Measurements from ENCODE around the gene DNAJA4. TPM values are rescaled to one million over a fixed set of nuclear protein-coding genes. Genes with fewer than 3 reads are reported as not detected.
A peak's percentile ranks its signal among the peaks of the same experiment; 100 is the strongest.

The DNAJA4 gene
- 6.7 TPM for total RNA-seq

- peak; percentile 47 to 70 (median 70) for DNase-seq (ENCODE audit: low read depth in 2 of 3, low spot score in 2 of 3)
Measured at GRCh38 chr15:78264304-78265136, at the start of gene DNAJA4. DNAJA4 (plus strand) TSS chr15:78264562; CDS start chr15:78264764, 202 bp downstream.

DNA sequence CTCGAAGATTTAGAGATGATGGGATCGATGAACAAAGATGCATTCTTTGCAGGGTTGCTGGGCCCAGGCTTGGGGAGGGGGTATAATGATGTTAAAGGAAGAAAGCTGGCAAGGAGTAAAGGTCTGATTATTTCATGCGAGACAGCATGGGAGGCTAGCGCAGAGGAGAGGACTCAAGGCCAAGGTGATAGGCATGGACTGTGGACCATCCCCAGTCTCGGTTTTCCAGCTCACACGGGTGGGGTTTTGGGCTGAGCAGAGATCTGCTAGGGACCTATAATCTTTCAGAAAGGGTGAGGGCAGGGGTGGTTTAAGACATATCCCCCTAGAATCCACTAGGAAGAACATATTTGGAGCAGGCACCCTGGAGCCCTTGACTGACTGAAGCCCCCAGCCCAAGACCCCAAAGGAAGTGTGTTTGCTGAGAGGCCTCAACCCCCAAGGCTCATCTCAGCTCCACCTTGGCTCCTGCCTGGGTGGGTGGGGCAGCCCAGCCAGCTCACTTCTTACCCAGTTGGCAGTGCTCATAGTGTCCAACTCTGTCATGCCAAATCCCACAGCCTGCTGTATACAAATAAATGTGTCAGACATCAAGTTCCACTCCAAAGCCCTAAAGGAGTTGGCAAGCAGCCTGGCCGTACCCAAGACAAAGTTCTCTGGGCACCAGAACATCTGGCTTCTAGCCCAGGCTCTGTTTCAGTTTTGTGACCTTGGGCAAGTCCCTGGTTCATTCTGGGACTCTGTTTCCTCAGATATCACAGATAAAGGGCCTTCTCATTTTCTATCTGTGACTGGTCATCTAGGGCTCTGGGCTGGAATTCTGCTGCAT is 47.9 kb upstream of the DNAJA4 start:
- DNase-seq (ENCODE audit: low read depth in 2 of 3, low spot score in 2 of 3): no peak

DNA sequence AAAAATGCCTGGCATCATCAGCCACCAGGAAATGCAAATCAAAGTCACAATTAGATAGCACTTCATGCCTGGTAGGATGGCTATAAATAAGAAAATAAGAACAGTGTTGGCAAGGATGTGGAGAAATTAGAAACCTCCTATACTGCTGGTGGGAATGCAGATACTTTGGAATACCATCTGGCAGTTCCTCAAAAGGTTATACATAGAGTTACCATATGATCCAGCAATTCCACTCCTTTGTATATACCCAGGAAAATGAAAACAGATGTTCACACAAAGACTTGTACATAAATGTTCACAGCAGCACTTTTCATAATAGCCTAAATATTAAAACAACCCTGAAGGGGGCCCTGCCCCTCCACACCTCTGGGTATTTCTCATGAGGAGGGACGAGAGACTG is 43.6 kb upstream of the DNAJA4 start:
- no peak for DNase-seq (ENCODE audit: low read depth in 2 of 3, low spot score in 2 of 3)

- no peak for DNase-seq (ENCODE audit: low read depth in 2 of 3, low spot score in 2 of 3)
Measured at GRCh38 chr15:78222745-78223395, 41.5 kb upstream of the DNAJA4 start.

GRCh38 chr15:78223396-78224022 is 40.9 kb upstream of the DNAJA4 start:
- DNase-seq (ENCODE audit: low read depth in 2 of 3, low spot score in 2 of 3): no peak

- no peak for DNase-seq (ENCODE audit: low read depth in 2 of 3, low spot score in 2 of 3)
Measured at GRCh38 chr15:78224023-78224411, 40.3 kb upstream of the DNAJA4 start.

DNA sequence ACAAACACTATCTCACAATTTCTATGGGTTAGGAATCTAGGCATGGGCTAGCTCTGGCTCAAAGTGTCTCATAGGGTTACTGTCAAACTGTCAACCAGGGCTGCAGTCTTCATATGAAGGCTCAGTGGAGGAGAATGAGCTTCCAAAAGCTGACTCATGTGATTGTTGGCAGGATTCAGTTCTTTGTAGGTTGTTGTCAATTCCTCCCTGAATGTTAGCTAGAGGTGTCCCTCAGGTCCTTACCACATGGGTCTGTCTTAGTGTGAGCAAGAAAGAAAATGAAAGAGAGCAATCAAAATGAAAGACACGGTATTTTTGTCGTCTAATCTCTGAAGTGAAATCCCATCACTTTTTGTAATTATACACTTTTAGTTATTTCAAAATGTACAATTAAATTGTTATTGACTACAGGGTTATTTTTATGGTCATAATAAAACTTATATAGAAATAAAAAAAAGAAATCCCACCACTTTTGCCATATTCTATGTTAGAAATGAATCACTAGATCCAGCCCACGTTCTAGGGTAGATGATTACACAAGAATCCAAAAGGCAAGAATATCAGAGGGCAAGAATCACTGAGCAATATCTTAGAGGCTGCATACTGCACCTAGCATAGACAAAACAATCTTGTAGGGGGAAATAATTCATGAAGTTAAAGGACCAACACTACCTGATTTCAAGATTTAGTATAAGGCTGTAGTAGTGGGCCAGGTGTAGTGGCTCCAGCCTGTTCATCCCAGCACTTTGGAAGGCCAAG is 38.4 kb upstream of the DNAJA4 start:
- DNase-seq (ENCODE audit: low read depth in 2 of 3, low spot score in 2 of 3): no peak

DNA sequence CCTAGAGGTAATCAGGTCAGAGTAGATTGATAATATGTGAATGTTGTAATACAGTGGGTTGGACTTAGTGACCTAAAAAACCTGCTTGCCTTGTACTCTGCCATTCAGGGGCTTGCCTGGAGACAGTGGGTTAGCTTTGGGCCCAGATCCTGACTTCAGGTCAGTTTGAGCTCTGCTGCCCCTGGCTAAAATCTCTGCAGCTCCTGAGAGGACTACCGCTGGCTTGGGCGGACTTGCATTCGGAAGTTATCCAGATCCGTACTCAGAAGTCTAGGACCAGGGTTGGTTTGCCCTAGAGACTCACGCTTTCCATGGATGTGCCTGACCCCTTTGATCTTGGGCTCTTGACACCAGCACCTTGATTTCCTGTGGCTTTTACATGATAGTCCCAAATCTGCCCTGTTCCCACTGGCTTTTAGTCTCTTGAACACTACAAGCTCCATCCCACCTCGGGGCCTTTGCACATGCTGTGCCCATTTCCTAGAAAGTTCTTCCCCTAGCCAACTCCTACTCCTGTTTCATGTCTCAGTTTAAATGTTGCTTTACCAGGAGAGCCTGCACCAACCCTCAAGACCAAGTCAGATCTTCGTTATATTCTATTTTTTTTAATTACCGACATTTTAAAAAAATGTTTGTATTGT is 35.9 kb upstream of the DNAJA4 start:
- DNase-seq (ENCODE audit: low read depth in 2 of 3, low spot score in 2 of 3): no peak

DNA sequence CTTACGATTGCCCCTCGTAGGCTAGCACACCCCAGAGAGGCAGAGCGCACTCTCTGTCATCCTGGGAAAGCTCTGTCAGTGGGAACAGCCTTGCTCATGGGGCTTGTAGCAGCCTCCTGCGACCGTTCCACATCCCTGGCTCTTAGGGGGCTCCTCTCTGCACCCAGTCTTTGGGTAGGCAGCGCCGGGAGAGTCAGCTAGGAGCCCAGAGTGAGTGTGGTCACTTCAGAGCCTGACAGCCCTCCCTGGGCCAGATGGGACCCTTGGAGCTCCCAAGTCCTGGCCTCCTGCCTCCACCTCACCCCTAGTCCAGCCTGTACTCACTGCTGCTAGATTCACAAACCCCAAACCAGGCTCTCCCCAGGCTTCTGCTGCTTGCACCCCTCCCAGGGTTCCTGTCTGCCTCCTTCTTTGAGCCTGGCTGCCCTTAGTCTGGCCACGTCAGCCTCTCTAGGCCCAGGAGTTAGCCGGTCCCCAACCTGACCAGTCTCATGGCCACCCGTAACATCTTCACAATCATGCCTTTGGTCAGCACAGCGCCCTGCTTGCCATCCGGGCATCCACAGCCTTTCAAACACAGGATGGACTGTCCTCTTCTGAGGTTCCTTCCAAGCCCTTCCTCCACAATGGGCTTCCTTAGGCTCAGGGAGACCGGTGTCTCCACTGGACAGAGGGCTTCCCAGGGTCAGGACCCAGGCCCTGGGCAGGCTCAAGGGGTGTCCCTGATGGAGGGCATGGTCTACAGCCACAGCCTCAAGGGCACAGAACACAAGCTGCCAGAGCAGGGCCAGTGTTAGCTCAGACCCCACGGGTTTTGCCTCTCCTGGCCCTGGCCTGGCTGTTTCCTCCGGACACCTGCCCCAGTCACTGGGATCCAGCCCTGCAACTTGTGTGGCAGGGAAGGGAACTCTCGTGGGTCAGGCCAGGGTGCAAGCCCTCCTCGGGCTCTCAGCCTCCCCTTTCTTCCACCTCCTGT is 34.6 kb upstream of the DNAJA4 start:
- no peak for DNase-seq (ENCODE audit: low read depth in 2 of 3, low spot score in 2 of 3)

DNA sequence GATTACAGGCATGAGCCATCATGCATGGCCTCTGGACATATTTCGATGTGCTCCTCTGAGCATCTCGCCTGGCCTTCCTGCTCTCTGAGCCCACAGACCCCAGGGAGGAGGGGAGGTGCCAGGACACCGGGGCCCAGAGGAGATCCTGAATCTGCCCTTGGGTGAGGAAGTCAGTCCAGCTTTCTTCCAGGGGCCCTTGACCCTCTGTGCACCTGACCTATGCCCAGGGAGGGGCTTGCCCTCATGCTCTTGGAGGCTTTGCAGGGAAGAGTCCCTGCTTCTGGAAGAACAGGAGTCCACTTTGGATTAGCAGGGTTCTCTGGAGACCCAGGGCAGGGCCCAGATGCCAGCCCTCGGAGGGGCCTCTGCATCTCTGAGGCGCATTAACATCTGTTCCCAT is 31.4 kb upstream of the DNAJA4 start:
- DNase-seq (ENCODE audit: low read depth in 2 of 3, low spot score in 2 of 3): no peak

- no peak for DNase-seq (ENCODE audit: low read depth in 2 of 3, low spot score in 2 of 3)
Measured at GRCh38 chr15:78233496-78233895, 30.9 kb upstream of the DNAJA4 start.

DNA sequence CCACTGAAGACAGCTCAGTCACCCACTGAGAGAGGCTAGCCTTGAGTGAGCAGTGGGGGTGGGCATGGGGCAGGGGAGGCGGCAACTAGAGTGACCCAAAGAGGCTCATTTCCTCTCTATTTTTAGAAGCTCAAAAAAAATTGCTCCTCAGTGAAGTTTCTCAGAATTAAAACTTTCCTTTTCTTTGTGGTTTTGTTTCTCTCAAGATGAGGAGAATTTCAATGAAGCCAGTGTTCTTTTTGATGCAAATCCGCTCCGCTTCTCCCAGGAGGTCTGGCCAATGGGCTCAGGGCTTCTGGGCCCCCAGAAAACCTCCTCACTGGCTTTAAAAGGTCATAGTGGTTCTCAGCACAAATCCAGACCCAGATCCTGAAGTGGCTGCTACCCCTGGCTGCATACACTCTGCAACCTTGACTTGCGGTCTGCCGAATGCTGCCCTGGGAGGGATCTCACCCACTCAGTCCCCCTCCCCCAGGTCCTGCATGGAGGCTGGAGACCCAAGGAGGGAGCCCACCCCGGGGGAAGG is 29.8 kb upstream of the DNAJA4 start, which contains the start of gene ACSBG1:
Gene ACSBG1 (minus strand): TSS at position 51 of the 526 bp plus-strand sequence. CDS start 64 bp downstream, outside the sequence.
- DNase-seq (ENCODE audit: low read depth in 2 of 3, low spot score in 2 of 3): no peak

- no peak for DNase-seq (ENCODE audit: low read depth in 2 of 3, low spot score in 2 of 3)
Measured at GRCh38 chr15:78236491-78236890, 27.9 kb upstream of the DNAJA4 start.

DNA sequence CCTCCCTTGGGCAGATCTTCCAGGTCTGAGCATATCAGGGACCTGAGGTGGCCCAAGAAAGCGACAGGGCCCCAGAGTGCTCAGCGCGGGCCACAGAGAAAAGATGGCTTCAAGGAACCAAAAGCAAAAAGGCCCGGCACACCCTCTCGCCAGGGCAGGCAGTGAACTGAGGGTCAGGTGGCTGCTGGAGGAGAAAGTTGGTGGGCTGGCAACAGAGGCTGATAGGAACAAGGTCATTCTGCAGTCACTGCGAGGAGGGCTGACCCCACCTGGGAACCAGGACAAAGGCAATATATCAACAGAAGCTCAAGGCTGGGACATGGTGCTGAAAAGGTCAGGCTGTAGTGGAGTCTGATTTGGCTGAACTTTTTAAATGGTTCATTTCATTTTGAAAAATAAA is 27.2 kb upstream of the DNAJA4 start:
- no peak for DNase-seq (ENCODE audit: low read depth in 2 of 3, low spot score in 2 of 3)

- DNase-seq (ENCODE audit: low read depth in 2 of 3, low spot score in 2 of 3): no peak
Measured at GRCh38 chr15:78239811-78240210, 24.6 kb upstream of the DNAJA4 start.

DNA sequence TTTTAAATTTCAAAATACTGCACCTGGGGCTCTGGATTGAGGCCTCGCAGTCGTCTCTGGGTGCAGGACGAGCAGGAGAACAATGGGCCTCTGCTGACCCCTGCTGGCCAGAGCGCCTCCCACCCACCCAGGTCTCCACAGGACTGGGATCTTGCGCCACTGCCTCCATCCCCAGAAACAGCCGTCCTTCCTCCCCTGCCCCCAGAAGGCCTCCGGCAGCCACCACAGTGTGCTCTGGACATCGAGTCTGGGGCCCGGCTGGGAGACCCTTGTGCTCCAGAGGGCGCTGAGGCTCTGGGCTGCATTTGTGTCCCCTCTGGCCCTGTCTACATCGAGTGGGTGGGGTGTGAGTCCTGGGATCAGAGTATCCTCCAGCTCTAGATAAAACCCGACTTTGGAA is 23.3 kb upstream of the DNAJA4 start:
- peak; percentile 47 to 81 (median 69) for DNase-seq (ENCODE audit: low read depth in 2 of 3, low spot score in 2 of 3)

DNA sequence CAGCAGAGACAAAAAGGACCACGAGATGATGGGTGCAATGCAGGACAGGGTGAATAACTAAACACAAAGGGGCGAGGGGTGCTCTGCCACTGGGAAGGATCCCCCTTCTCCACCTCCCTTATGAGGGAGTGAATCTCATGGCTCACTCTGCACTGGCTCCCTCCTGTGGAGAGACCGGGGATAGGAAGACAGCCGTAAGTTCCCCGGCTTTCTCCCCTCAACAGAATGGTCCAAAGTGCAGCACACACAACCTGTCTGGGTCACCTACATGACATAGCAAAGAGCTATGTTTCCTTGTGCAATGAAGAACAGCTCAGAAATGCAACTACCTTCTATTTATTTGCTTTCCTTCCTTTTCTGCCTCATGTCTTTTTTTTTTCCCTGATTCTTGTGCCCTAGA is 22.2 kb upstream of the DNAJA4 start:
- DNase-seq (ENCODE audit: low read depth in 2 of 3, low spot score in 2 of 3): peak in 1 of 3 donors; percentile 50

- no peak for DNase-seq (ENCODE audit: low read depth in 2 of 3, low spot score in 2 of 3)
Measured at GRCh38 chr15:78243058-78243457, 21.3 kb upstream of the DNAJA4 start.
